Smooth muscle cell (in vitro differentiated cells): ENCODE data around the gene ZNF585A. TPM values are rescaled to one million over a fixed set of nuclear protein-coding genes. Genes with fewer than 3 reads are reported as not detected.
"Not testable (repeated sequence)": the region's sequence is repeated elsewhere in the genome, so short reads cannot be mapped to it uniquely, and the experiment has no call there.

Experiments used
- DNase-seq: peaks from one replicate; lab custom pipeline; 2025; ENCODE audit not compliant: unreplicated experiment; lab: John Stamatoyannopoulos, UW
- H2AFZ ChIP-seq: fragments of 200-600 bp; sonication (generic); 2 replicates; pipeline ENCODE4 v1.6.0; 2016; ENCODE audit warnings: antibody characterized with exemption, low read depth, mild to moderate bottlenecking
- H3F3A ChIP-seq: fragments of 200-600 bp; sonication (generic); 2 replicates; pipeline ENCODE4 v1.6.0; 2017; ENCODE audit warnings: antibody characterized with exemption, low read depth
- H3K27ac ChIP-seq: fragments of 200-600 bp; sonication (generic); 2 replicates; pipeline ENCODE4 v1.5.1; 2016; ENCODE audit warnings: low read depth, mild to moderate bottlenecking
- H3K27me3 ChIP-seq: fragments of 200-600 bp; sonication (generic); 2 replicates; pipeline ENCODE4 v1.6.1; 2016; ENCODE audit warnings: low read depth, mild to moderate bottlenecking
- H3K36me3 ChIP-seq: fragments of 200-600 bp; sonication (generic); 2 replicates; pipeline ENCODE4 v1.5.1; 2016; ENCODE audit warnings: low read depth
- H3K4me1 ChIP-seq: fragments of 200-600 bp; sonication (generic); 2 replicates; pipeline ENCODE4 v1.5.1; 2016; ENCODE audit warnings: low read depth
- H3K4me2 ChIP-seq: fragments of 200-600 bp; sonication (generic); 2 replicates; pipeline ENCODE4 v1.6.0; 2016; ENCODE audit warnings: mild to moderate bottlenecking
- H3K4me3 ChIP-seq: fragments of 200-600 bp; sonication (generic); 2 replicates; pipeline ENCODE4 v1.5.1; 2016; ENCODE audit warnings: mild to moderate bottlenecking
- H3K79me2 ChIP-seq: fragments of 200-600 bp; sonication (generic); 2 replicates; pipeline ENCODE4 v1.6.0; 2016; ENCODE audit warnings: low read depth, mild to moderate bottlenecking
- H3K9ac ChIP-seq: fragments of 200-600 bp; sonication (generic); 2 replicates; pipeline ENCODE4 v1.6.0; 2016; ENCODE audit warnings: low read depth
- H3K9me3 ChIP-seq: fragments of 200-600 bp; sonication (generic); replicated peaks from 2 replicates; pipeline ENCODE4 v1.5.1; 2016; ENCODE audit warnings: low read depth
- H4K20me1 ChIP-seq: fragments of 200-600 bp; sonication (generic); 2 replicates; pipeline ENCODE4 v1.6.0; 2016; ENCODE audit warnings: low read depth
- WGBS: methylation state at CpG from one replicate; pipeline ENCODE4 v1.1.7; 2016; ENCODE audit warnings: low lambda C conversion rate; 5-methylcytosine and 5-hydroxymethylcytosine counted together
- polyA plus RNA-seq: library from polyadenylated mRNA; unstranded; fragments of >200 nt; fragmentation: Nextera tagmentation; extraction: Ambion mirVana; gene quantifications from 2 replicates; pipeline ENCODE4 v1.2.1, GENCODE V29; 2016
- total RNA-seq: library from RNA; depleted of rRNA; stranded (reverse); fragments of >200 nt; gene quantifications from 2 replicates; pipeline ENCODE4 v1.2.3, GENCODE V29; 2014
- TF ChIP-seq, protein P1 (sequence below): fragments of 200-600 bp; sonication (generic); IDR thresholded peaks from 2 replicates; pipeline ENCODE4 v1.5.1; 2017; ENCODE audit warnings: borderline replicate concordance, mild to moderate bottlenecking, antibody characterized with exemption; ENCODE audit not compliant: insufficient read depth, poor library complexity, severe bottlenecking

The ZNF585A gene
- total and polyA plus RNA-seq, 2 experiments from 2014 or later = 7.6 to 17.4 TPM

DNA sequence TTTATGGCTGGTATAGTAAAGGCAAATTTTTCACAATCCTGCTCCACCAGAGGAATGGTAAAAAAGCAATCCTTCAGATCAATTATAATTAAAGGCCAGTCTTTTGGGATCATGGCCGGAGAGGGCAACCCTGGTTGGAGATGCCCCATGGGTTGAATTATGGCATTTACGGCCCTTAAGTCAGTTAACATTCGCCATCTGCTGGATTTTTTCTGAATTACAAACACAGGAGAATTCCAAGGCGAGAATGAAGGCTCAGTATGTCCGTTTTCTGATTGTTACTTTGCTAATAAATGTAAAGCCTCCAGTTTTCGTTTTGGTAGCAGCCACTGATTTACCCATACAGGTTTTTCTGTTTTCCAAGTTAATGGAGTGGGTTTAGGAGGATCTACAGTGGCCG lies 60.7 kb downstream of the ZNF585A start:
- H3K4me3 ChIP-seq, H2AFZ ChIP-seq, H3K4me1 ChIP-seq, H4K20me1 ChIP-seq, H3K27me3 ChIP-seq, H3K79me2 ChIP-seq, H3F3A ChIP-seq, H3K9ac ChIP-seq, DNase-seq, H3K4me2 ChIP-seq, H3K27ac ChIP-seq: not testable (repeated sequence)
- TF ChIP-seq, protein P1, sequence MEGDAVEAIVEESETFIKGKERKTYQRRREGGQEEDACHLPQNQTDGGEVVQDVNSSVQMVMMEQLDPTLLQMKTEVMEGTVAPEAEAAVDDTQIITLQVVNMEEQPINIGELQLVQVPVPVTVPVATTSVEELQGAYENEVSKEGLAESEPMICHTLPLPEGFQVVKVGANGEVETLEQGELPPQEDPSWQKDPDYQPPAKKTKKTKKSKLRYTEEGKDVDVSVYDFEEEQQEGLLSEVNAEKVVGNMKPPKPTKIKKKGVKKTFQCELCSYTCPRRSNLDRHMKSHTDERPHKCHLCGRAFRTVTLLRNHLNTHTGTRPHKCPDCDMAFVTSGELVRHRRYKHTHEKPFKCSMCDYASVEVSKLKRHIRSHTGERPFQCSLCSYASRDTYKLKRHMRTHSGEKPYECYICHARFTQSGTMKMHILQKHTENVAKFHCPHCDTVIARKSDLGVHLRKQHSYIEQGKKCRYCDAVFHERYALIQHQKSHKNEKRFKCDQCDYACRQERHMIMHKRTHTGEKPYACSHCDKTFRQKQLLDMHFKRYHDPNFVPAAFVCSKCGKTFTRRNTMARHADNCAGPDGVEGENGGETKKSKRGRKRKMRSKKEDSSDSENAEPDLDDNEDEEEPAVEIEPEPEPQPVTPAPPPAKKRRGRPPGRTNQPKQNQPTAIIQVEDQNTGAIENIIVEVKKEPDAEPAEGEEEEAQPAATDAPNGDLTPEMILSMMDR = peak; percentile 7
- H3K36me3 ChIP-seq = peaks cover 59% of the 10 kb centered on the region
- WGBS = 79% methylated on average over 7 of the region's 7 CpGs
- peaks cover 54% of the 10 kb centered on the region for H3K9me3 ChIP-seq

DNA sequence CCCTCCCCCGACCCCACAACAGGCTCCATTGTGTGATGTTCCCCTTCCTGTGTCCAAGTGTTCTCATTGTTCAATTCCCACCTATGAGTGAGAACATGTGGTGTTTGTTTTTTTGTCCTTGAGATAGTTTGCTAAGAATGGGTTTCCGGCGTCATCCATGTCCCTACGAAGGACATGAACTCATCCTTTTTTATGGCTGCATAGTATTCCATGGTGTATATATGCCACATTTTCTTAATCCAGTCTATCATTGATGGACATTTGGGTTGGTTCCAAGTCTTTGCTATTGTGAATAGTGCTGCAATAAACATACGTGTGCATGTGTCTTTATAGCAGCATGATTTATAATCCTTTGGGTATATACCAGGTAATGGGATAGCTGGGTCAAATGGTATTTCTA lies 68.4 kb downstream of the ZNF585A start:
- not testable (repeated sequence) for H3K9ac ChIP-seq, H3K27me3 ChIP-seq, H2AFZ ChIP-seq, H3K4me2 ChIP-seq, H3F3A ChIP-seq, H3K27ac ChIP-seq, H3K4me1 ChIP-seq, H3K4me3 ChIP-seq, H3K79me2 ChIP-seq, H4K20me1 ChIP-seq, DNase-seq
- Histone ChIP-seq H3K9me3 (peaks cover 51% of the 10 kb centered on the region), H3K36me3 (peaks cover 52% of the 10 kb centered on the region)
- 99% methylated on average over 4 of the region's 5 CpGs for WGBS

GRCh38 chr19:37098570-37098969 lies 73.9 kb downstream of the ZNF585A start:
- Histone ChIP-seq H3K27ac (no peak overlapping the region), H3K9me3 (peaks cover 64% of the 10 kb centered on the region), H3K9ac (no peak overlapping the region), H3K27me3 (no peaks in the 10 kb centered on the region), H3K4me2 (no peak overlapping the region), H4K20me1 (no peaks in the 10 kb centered on the region), H3F3A (no peaks in the 10 kb centered on the region), H3K36me3 (peaks cover 85% of the 10 kb centered on the region), H3K4me1 (no peaks in the 10 kb centered on the region), H2AFZ (no peak overlapping the region), H3K4me3 (no peak overlapping the region), H3K79me2 (no peaks in the 10 kb centered on the region)
- TF ChIP-seq, protein P1 = no peak
- 97% methylated on average over 1 of the region's 1 CpG for WGBS
- no peak for DNase-seq

DNA sequence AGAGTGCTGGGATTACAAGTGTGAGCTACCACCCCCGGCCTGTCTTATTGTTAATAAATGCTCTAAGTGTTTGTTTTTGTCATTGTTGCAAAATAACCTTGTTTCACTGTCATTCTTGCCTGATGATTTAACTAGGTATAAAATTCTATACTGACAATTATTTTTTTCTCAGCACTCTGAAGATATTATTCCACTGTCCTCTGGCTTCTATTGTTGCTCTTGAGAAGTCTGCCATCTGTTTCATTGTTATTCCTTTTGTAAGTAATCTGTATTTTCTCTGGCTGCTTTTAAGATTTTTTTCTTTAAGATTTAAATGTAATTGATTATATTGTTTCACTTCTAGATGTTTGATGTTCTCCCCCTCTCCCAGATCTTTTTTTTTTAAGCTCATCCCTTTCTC lies 76.6 kb downstream of the ZNF585A start:
- H4K20me1 ChIP-seq = no peaks in the 10 kb centered on the region
- no peak overlapping the region for H3K9ac ChIP-seq
- no peak overlapping the region for H2AFZ ChIP-seq
- peaks cover 67% of the 10 kb centered on the region for H3K9me3 ChIP-seq
- no peaks in the 10 kb centered on the region for H3K79me2 ChIP-seq
- no peaks in the 10 kb centered on the region for H3K27me3 ChIP-seq
- WGBS = 96% methylated on average over 1 of the region's 1 CpG
- H3K4me1 ChIP-seq = no peaks in the 10 kb centered on the region
- H3K27ac ChIP-seq = no peak overlapping the region
- peaks cover 83% of the 10 kb centered on the region for H3K36me3 ChIP-seq
- H3K4me2 ChIP-seq = no peak overlapping the region
- H3F3A ChIP-seq = no peaks in the 10 kb centered on the region
- TF ChIP-seq, protein P1 = no peak
- H3K4me3 ChIP-seq = no peak overlapping the region
- DNase-seq = no peak

Other genes with a start within 250 kb of the ZNF585A start
- 2.4 and 11.0 TPM in 2 replicates for gene ZNF420, start 94.3 kb downstream of the ZNF585A start, total RNA-seq
- gene ZNF420, start 94.3 kb downstream of the ZNF585A start, polyA plus RNA-seq = 3.2 and 4.9 TPM in 2 replicates
- 5.3 and 8.9 TPM in 2 replicates for gene ZNF585B, start 37.8 kb upstream of the ZNF585A start, total RNA-seq
- 1.0 and 1.6 TPM in 2 replicates for gene ZNF585B, start 37.8 kb upstream of the ZNF585A start, polyA plus RNA-seq
- gene ZNF383, start 45.5 kb upstream of the ZNF585A start, total RNA-seq = 4.8 and 10.0 TPM in 2 replicates
- 2.5 and 4.1 TPM in 2 replicates for gene ZNF383, start 45.5 kb upstream of the ZNF585A start, polyA plus RNA-seq
- 8.5 and 12.4 TPM in 2 replicates for gene ZNF527, start 198.4 kb upstream of the ZNF585A start, total RNA-seq
- gene ZNF527, start 198.4 kb upstream of the ZNF585A start, polyA plus RNA-seq = 0.90 and 1.2 TPM in 2 replicates